ENCODE data around the gene MRPL49. TPM values are rescaled to one million over a fixed set of nuclear protein-coding genes. Genes with fewer than 3 reads are reported as not detected.

The MRPL49 gene
- total RNA-seq, 1 donor from 2014 or later: 28.5 TPM

- intact Hi-C loops (cut with DNase I): no loop called here
Measured at GRCh38 chr11:65100674-65101350, 21.3 kb upstream of the MRPL49 start.

GRCh38 chr11:65102142-65103095, 19.7 kb upstream of the MRPL49 start:
- intact Hi-C loops (cut with DNase I): no loop called here
- no peak for DNase-seq (ENCODE audit: low spot score)

More at GRCh38 chr11:65100674-65101350, 21.3 kb upstream of the MRPL49 start:
- no peak for DNase-seq (ENCODE audit: low spot score)

- intact Hi-C loops (cut with DNase I): no loop called here
Measured at GRCh38 chr11:65103476-65103875, 18.6 kb upstream of the MRPL49 start.

GRCh38 chr11:65104628-65105027, 17.5 kb upstream of the MRPL49 start:
- intact Hi-C loops (cut with DNase I): no loop called here
- DNase-seq (ENCODE audit: low spot score): no peak

More at GRCh38 chr11:65103476-65103875, 18.6 kb upstream of the MRPL49 start:
- no peak for DNase-seq (ENCODE audit: low spot score)

GRCh38 chr11:65107078-65107477, 15.0 kb upstream of the MRPL49 start:
- intact Hi-C loops (cut with DNase I): no loop called here
- DNase-seq (ENCODE audit: low spot score): no peak

GRCh38 chr11:65107751-65108468, 14.2 kb upstream of the MRPL49 start:
- intact Hi-C loops (cut with DNase I): no loop called here

GRCh38 chr11:65108469-65109123, 13.5 kb upstream of the MRPL49 start:
- no peak for DNase-seq (ENCODE audit: low spot score)
- intact Hi-C loops (cut with DNase I): no loop called here

More at GRCh38 chr11:65107751-65108468, 14.2 kb upstream of the MRPL49 start:
- no peak for DNase-seq (ENCODE audit: low spot score)

- no peak for DNase-seq (ENCODE audit: low spot score)
- intact Hi-C loops (cut with DNase I): no loop called here
Measured at GRCh38 chr11:65109231-65110198, 12.6 kb upstream of the MRPL49 start.

- intact Hi-C loops (cut with DNase I): no loop called here
- peak; percentile 92 for DNase-seq (ENCODE audit: low spot score)
Measured at GRCh38 chr11:65110354-65110861, 11.7 kb upstream of the MRPL49 start.

GRCh38 chr11:65111159-65111743, 10.9 kb upstream of the MRPL49 start:
- no peak for DNase-seq (ENCODE audit: low spot score)
- intact Hi-C loops (cut with DNase I): no loop called here

- intact Hi-C loops (cut with DNase I): no loop called here
- DNase-seq (ENCODE audit: low spot score): peak; percentile 98
Measured at GRCh38 chr11:65111744-65112545, 10.2 kb upstream of the MRPL49 start, which contains the start of gene TM7SF2. TM7SF2 (plus strand) TSS chr11:65111872; CDS start chr11:65112016, 144 bp downstream.

- no peak for DNase-seq (ENCODE audit: low spot score)
- intact Hi-C loops (cut with DNase I): no loop called here
Measured at GRCh38 chr11:65112546-65113360, 9.4 kb upstream of the MRPL49 start.

GRCh38 chr11:65113361-65113756, 8.8 kb upstream of the MRPL49 start:
- intact Hi-C loops (cut with DNase I): no loop called here
- no peak for DNase-seq (ENCODE audit: low spot score)

GRCh38 chr11:65113839-65114238, 8.3 kb upstream of the MRPL49 start:
- intact Hi-C loops (cut with DNase I): no loop called here
- no peak for DNase-seq (ENCODE audit: low spot score)

- no peak for DNase-seq (ENCODE audit: low spot score)
- intact Hi-C loops (cut with DNase I): loop anchor here (5.0 kb wide), 2 partner anchors 72 to 102 kb away; partner anchors contain the start of genes ARL2 and SAC3D1
Measured at GRCh38 chr11:65114538-65115171, 7.5 kb upstream of the MRPL49 start.

Data from cardiac septum (tissue), 1 donor.